SW480 (cell line): ENCODE results near the gene PPP4R1.

ENCODE experiments used
- DNase-seq: peaks from one replicate; pipeline ENCODE4 v3.0.0-alpha.2; 2016; ENCODE audit warnings: low spot score

Gene PPP4R1

DNA sequence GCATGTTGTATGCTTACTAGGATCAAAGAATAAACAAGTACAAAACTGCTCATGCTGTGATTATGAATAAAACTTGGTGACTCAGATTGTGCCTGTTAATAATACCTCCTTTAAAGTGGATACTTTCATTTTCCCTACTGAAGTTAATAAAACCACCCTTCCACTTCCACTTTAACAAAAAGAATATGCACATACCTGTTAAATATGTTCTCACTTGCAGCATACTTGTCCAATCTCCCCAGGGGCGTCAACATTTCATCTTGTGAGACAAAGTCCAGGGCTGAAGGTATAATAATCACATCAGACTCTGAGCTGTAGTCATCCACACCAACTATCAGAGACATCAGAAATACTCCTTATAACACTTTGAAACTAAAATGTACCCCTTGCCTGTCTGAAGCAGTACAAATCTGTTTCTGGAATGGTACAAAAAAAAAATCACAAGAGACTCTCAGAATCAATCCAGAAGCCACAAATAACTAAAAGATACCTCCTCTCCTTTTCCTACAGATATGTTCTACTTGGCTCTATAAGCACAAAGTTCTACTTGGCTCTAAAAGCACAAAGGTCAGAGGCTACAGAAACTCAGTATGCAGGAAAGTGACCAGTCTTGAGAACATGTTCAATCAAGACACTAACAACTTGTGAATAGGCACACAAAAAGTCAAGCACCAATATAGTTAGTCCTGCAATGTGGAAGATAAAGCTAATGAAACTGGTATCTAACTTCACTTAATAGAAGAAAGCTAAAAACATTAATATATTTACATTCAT lies 19.3 kb downstream of the PPP4R1 start:
- DNase-seq = no peak

DNA sequence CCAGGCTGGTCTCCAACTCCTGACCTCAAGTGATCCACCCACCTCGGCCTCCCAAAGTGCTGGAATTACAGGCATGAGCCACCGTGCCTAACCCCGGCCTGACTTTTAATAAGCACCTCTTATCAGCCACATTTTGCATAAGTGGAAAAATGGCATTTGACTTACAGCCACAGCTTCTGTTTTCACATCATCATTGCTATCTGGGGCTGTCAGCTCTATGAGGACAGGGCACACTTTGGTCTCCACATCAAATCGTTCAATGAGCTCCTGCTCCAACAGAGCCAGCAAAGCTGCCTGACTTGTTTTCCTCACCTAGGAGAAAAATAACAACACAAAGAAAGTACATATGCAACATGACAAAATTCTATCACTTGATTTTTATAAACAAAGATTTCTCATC lies 26.4 kb downstream of the PPP4R1 start:
- DNase-seq = no peak

DNA sequence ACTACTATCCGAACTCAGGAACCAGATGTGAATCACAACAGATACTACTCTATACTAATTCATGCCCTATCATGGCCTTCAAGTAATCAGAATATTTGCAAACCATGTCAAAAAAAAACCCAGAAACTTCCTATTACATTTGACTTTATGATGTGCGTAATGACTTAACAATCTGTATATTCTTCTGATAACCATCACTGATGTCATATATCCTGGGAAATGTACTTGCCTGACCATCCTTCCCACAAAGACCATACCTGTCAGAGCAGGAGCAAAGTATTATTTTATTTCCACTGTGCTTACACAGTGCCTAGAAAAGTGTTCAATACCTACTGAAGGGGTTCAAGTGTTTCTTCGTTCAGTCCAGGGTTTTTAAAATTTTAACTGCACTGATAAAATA lies 27.5 kb downstream of the PPP4R1 start:
- no peak for DNase-seq

DNA sequence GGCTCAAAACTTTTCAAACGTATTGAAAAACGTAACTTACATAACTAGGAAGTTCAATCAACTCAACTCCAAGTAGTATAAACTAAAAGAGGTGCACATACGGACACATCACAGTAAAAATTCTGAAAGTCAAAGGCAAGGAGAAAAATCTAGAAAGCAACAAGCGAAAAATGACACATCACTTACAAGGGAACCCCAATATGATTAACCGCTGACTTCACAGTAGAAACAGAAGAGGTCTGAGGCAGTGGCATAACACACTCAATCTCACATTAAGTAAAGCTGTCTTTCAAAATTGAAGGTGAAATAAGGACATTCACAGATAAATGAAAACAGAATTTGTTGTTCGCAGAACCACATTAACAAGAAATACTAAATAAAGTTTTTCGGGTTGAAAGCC lies 32.7 kb downstream of the PPP4R1 start:
- no peak for DNase-seq

DNA sequence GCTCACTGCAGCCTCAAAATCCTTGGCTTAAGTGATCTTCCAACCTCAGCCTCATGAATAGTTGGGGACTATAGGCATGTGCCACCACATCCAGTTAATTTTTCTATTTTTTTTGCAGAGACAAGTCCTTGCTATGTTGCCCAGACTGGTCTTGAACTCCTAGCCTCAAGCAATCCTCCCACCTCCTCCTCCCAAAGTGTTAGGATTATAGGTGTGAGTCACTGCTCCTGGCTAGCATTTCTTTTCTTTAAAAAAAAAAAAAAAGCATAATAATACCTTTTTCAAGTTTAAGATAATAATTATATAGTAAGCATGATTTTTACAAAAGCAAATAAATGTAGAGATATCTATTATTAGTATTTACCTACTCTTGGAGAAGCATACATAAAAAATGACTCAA lies 36.1 kb downstream of the PPP4R1 start:
- no peak for DNase-seq

DNA sequence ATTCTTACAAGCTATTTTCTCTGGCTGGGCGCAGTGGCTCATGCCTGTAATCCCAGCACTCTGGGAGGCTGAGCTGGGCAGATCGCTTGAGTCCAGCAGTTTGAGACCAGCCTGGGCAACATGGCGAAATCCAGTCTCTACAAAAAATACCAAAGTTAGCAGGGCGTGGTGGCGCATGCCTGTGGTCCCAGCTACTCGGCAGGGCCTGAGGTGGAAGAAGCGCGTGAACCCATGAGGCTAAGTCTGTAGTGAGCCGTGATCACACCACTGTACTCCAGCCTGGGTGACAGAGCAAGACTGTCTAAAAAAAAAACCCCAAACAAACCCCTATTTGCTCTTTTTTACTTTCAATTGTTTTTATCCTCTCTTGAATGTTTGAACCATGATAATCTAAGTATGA lies 37.0 kb downstream of the PPP4R1 start:
- DNase-seq = no peak

DNA sequence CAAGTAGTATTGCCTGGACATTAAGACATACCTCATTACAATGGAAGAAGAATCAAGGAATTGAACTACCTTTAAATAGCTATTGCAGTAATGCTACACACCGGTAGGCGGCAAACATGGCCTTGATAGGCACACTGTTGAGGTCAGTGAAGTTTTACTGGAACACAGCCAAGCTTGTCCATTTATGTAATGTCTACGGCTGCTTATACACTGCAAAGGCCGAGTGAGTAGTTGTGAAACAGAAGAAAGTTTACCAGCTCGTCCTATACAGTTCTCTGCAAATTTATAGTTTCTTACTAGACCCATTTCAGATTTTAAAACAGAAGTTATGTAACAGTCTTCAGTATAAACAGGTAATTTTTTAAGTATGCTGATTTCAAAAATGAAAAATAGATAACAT lies 38.8 kb downstream of the PPP4R1 start:
- DNase-seq = peak; percentile 88

DNA sequence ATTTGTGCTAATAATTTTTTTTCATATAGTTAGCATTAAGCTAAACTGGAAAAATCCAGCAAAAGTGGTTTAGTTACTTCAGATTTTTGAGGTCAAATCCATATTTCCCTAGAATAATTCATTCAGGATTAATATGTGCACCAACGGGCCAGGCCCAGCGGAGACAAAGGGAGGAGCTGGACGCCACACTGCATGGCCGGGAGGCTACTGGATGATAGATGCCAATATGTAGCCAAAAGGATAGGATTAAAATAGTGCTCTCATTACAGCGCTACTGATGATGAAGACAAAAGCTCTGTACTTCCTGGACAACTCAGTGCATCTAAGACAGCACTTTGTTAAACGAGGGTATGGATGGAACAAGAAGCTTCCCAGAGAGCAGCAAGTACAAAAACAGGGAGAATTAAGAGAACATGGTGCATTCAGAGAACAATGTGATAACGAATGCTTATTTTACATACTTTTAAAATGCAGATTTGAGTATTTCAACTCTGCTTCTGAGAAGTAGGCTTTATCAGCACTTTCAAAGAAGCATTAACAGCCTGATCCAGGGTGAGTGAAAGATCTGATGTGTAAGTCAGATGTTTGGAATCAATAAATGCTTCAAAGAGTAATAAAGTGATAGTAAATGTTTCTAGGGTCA lies 39.8 kb downstream of the PPP4R1 start:
- DNase-seq = no peak

DNA sequence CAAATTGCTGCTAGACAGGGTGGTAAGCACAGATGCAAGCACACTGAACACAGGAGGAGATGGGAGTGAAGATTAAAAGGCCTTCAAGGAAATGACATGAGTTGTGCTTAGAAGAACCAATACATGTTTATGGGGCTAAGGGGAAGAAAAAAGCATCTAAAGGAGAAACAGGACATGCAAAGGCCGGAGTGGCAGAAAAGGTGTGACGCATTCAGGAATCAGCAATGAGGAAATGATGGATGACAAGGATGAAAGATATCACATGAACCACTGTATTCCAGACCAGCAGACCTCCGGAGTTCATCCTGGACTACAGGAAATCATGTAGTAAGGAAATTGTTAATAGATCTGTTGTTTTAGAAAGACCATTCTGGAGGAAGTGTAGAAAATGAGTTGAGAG lies 42.8 kb downstream of the PPP4R1 start:
- DNase-seq = no peak

DNA sequence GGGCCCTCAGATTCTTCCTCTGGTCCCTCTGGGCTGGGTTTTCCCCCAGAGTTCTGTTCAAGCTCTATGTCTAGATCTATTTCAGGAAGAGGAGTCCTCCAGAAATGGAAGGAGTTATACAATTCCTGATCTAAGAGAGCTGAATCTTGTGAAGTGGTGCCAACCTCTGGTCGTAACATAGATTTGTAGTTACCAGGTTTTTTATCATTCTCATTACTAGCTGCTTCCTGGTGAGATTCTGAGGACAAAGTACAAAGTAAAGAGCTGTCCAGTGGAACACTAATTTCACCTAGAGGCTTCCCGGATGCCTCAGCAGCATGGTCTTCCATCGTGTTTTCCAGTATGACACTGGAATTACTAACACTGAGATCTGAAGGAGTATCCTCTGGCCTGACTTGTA lies 44.1 kb downstream of the PPP4R1 start:
- DNase-seq = no peak

DNA sequence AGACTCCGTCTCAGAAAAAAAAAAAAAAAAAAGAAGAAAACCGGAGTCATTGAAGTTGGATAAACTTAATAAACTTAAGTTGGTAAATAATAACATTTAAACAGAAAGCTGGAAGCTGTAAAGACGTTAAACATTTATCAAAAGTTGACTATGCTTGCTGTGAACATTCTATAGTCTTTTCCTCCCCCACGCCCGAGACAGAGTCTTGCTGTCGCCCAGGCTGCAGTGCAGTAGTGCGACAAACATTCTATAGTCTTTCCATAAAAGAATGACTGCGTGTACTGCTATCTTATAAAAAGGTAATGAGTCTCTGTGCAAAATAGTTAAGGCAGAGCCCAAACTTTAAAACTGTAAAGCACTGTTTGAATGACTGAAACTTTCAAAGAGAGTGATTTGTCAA lies 45.2 kb downstream of the PPP4R1 start:
- no peak for DNase-seq

DNA sequence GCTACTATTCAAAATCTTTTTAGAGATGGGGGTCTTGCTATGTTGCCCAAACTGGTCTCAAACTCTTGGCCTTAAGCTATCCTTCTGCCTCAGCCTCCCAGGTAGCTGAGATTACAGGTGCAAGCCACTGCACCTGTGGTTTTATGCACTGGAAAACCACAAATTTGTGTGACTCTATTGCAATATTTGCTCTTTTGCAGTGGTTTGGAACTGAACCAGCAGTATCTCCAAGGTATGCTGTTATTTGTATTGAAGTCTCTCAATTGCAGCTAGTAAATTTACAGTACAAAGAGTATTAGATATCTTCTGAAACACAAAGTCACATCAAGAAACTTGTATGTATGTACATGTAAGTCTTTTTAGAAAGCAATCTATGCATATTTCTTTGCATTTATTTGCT lies 46.2 kb downstream of the PPP4R1 start:
- no peak for DNase-seq

DNA sequence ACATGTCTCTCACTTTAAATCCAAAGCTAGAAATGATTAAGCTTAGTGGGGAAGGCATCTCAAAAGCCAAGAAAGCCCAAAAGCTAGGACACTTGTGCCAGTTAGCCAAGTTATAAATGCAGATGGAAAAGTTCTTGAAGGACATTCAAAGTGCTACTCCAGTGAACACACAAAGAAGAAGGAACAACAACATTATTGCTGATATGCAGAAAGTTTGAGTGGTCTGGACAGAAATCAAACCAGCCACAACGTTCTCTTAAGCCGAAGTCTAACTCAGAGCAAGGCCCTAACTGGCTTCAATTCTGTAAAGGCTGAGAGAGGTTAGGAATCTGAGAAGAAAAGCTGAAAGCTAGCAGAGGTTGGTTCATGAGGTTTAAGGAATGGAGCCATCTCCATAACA lies 49.0 kb downstream of the PPP4R1 start:
- DNase-seq = no peak

DNA sequence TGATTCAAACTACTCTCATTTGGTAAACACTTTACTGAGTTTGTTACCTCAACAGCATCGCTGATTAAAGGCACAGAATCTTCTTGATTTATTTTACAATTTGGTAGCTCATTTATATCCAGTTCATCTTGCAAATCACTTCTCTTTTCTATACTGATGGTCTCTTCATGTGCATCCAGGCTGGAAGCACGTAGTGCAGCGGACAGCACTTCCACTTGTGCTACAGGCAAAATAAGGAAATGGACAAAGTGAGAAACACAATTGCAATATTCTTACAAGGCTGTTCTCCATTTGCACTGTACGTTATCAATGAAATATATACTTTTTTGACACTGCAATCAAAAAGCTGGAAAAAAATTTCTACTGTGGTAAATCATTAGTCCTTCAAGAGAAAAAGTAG lies 51.0 kb downstream of the PPP4R1 start:
- no peak for DNase-seq

DNA sequence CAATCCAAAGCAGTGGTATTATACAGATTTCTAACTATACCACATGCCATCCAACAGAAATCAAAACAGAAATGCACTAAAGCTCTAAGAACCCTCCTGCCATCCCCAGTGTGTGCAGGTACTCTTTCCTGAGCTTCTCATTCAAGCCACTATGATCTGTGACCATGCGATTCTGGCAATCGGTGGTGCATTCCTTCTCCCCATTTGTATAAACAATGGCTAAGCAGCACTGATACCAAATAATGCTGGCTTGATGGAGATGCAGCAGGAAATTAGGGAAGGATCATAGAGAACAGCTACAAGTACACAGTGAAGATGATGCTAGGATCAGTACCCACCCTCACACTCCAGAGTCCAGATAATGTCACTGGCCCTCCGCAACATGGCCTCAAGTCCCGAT lies 51.8 kb downstream of the PPP4R1 start:
- no peak for DNase-seq

DNA sequence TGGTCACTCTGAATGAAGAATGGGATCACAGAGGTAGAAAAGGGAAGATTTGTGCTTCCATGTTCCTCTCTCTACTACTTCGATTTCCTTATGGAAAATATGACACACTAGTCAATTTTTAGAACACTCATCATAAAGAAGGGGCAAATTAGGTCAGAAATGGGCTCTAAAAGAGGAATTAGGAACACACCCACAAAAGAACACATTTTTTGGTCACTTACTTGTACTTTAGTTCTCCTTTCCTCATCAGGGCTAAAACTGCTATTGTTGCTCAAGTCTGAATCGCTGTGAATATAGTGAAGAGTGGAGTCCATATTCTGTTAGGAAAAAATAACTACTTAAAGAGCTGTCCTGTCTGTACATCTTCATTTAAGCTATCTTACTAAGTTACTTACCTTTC lies 52.6 kb downstream of the PPP4R1 start:
- no peak for DNase-seq

DNA sequence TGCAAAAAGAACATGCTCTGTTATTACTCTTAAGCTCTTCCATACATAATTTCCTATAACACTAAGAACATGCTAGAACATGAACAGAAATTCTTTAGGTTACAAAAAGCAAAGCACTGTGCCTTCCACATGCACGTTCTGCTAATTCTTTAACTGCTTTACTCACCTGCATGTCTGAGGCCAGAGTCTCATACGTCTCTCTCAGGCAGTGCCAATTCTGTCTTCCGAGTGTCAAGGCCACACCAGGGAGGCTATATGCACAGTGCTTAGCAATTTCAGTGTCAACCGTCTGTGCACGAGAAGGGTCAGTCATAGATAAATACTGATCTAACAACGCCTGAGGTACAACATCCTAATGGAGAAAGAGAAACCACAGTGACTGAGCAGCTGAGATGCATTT lies 55.1 kb downstream of the PPP4R1 start:
- DNase-seq = no peak

DNA sequence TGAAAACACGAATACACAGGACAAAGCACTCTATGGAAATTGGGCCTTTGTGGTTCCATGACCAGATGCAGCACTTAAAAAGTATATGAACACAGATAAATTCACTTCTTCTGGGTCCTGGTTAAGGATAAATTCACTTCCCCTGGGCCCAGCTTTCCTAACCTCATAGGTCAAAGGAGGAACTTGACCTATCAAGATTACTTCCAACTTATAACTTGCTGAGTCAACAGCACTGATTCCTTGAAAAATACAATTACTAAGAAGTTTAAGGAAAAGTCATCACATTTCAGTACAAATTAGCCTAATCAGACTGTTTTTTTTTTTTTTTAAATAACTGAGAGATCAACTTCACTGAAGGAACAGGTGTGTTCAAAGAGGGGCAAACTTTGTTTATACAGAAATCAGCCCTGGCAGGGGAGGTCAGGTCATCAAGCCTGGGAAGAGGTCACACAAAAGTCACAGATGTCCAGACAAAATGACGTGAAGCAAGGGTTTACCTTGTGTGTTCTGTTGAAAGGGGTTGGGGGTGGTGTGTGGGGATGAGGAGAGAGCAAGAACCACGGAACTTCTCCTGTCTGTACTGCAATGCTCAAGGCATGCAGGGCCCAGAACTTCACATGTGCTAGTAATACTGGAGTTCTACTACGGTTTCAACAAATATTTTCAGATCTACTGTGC lies 55.8 kb downstream of the PPP4R1 start:
- no peak for DNase-seq

DNA sequence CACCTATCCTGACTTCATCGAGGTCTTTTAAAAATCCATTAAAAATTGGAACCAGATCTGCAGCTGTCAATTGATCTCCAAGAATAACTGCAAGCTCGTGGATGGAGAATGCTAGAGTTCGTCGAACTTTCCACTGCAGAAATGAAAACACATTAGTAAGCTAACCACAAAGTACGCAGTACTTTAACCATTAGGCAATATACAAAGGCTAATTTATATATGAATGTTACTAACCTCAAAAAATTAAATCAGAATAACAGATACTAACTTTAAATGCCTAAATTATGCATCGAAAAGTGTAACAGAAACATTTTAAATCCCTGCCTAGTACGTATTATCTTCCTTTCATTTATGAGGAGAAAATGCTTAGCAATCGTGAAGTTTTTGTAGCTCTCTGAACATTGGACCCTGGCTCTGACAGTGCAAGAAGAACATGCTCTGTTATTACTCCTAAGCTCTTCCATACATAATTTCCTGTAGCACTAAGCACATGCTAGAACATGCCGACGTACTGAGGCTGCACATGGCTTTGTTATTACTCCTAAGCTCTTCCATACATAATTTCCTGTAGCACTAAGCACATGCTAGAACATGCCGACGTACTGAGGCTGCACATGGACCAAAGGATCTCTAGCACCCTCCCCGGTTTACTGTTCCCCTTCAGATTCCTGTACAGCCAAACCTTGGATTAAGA lies 57.0 kb downstream of the PPP4R1 start:
- DNase-seq = no peak

DNA sequence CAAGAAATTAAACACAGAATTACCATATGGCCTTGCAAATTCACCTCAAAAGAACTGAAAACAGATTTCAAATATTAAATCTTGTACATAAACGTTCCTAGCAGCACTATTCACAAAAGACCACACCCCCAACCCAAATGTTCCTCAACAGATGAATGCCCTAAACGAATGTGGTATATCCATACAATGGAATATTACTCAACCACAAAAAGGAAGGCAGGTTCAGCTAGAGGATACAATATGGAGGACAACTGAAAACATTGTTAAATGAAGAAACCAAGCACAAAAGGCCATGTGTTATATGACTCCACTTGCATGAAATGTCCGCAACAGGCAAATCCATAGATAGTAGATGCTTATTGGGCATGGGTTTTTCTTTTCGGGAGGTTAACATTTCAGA lies 61.7 kb downstream of the PPP4R1 start:
- DNase-seq = no peak

DNA sequence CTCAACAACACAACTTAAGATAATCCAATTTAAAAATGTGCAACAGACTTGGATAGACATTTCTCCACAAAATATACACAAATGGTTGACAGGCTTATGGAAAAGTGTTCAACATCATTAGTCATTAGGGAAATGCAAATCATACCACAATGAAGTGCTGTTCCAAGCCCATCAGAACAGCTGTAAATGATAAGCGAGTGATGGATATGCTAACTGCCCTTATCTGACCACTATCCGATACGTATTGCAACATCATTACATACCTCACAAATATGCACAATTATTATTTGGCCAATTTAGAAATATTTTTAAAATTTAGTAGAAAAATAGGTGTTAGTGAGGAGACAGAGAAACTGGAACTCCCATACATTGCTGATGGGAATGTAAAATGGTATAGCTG lies 62.2 kb downstream of the PPP4R1 start:
- no peak for DNase-seq

DNA sequence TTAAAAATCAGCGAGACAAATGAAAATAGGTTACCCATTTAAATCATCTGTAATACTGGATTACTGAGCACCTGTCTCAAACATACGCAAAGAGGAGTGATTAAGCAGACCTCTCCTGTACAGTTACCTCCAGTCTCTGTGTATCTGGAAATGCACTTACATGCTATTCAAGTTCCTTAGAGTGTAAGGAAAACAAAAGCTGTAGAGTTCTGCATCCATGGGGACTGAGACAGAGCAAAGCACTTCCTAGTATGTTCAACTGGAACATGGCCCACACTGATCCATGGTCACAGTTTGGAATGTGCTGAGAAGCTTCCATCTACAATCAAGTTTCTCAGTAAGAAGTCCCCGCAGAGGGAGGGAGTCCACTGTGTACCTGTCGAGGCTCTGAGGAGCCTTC lies 63.9 kb downstream of the PPP4R1 start:
- DNase-seq = no peak

DNA sequence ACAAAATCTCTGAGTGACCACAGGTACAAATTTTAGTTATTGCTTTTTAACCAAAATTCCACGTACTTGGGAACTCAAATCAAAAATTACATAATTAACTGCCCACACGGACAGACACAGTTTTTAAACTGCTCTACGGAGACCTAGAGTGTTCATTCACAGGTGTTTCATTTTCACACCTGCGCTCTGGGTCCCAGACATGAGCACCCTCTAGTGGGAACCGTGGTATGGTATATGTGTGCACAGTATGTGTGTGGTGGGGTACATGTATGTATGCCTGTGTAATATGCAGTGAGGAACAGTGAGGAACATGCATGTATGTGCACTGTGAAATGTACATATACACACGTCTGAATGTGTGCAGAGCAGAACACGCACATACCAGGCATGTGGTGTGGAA lies 65.0 kb downstream of the PPP4R1 start:
- no peak for DNase-seq
